ENCODE measurements around the gene ZNF488.

DNA sequence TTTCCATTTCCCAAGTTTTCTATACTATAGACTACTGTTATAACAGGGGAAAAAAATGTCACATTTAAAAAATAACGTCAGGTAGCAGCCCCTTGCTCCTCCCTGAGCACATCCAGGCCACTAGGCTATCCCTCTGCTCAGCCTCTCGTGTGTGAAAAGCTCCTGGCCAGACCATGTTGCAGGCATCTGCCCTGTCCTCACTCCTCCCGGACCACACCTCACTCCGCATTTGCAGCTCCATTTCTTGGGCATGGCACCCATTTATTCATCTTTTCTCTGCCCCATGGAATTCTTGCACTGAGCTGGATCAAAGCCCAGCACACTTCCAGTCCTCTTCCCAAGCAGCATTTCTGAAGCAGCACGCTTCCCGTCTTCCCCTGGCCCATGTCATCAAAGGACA, 63.3 kb downstream of the ZNF488 start:
- TF ChIP-seq, protein P1, sequence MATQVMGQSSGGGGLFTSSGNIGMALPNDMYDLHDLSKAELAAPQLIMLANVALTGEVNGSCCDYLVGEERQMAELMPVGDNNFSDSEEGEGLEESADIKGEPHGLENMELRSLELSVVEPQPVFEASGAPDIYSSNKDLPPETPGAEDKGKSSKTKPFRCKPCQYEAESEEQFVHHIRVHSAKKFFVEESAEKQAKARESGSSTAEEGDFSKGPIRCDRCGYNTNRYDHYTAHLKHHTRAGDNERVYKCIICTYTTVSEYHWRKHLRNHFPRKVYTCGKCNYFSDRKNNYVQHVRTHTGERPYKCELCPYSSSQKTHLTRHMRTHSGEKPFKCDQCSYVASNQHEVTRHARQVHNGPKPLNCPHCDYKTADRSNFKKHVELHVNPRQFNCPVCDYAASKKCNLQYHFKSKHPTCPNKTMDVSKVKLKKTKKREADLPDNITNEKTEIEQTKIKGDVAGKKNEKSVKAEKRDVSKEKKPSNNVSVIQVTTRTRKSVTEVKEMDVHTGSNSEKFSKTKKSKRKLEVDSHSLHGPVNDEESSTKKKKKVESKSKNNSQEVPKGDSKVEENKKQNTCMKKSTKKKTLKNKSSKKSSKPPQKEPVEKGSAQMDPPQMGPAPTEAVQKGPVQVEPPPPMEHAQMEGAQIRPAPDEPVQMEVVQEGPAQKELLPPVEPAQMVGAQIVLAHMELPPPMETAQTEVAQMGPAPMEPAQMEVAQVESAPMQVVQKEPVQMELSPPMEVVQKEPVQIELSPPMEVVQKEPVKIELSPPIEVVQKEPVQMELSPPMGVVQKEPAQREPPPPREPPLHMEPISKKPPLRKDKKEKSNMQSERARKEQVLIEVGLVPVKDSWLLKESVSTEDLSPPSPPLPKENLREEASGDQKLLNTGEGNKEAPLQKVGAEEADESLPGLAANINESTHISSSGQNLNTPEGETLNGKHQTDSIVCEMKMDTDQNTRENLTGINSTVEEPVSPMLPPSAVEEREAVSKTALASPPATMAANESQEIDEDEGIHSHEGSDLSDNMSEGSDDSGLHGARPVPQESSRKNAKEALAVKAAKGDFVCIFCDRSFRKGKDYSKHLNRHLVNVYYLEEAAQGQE (IDR thresholded peaks at IDR 0.05; ENCODE audit: insufficient read depth in 1 of 2, low read depth in 2 of 2, low read length in 1 of 2), result no peak
- TF ChIP-seq CTCF (IDR thresholded peaks at IDR 0.05) (no peak), SIN3A (IDR thresholded peaks at IDR 0.05; ENCODE audit: borderline replicate concordance, insufficient read depth, low read depth, low read length) (no peak), TCF7L2 (IDR thresholded peaks at IDR 0.05; ENCODE audit: low read depth, low read length) (no peak), POLR2AphosphoS5 (IDR thresholded peaks at IDR 0.05; ENCODE audit: low read depth, low read length) (no peak)
